NCI-H2171 treated with DMSO at 0.1 percent for 48 hours (cell line): Measurements from ENCODE around the gene LTB.

Source experiments
- DNase-seq: peaks from one replicate; lab custom pipeline; 2025; lab: John Stamatoyannopoulos, UW

Gene LTB, protein sequence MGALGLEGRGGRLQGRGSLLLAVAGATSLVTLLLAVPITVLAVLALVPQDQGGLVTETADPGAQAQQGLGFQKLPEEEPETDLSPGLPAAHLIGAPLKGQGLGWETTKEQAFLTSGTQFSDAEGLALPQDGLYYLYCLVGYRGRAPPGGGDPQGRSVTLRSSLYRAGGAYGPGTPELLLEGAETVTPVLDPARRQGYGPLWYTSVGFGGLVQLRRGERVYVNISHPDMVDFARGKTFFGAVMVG

DNA sequence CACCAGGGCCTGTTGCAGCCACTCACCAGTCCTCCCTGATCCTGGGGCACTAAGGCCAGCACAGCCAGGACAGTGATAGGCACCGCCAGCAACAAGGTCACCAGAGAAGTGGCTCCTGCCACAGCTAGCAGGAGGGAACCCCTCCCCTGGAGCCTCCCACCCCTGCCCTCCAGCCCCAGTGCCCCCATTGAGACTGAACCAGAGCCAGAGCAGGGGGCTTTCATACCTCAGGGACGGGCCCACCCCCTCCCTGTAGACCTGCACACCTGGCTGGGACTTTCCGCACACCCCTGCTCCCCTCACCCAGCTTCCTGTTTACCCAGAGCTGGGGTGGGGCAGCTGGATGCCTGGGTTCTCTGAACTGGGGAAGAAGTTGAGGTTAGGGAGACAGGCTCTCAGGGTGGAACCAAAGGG, at the start of gene LTB:
TSS of gene LTB (minus strand) at position 195 of the 414 bp plus-strand sequence. CDS start at position 188, 7 bp downstream.
- DNase-seq: no peak

DNA sequence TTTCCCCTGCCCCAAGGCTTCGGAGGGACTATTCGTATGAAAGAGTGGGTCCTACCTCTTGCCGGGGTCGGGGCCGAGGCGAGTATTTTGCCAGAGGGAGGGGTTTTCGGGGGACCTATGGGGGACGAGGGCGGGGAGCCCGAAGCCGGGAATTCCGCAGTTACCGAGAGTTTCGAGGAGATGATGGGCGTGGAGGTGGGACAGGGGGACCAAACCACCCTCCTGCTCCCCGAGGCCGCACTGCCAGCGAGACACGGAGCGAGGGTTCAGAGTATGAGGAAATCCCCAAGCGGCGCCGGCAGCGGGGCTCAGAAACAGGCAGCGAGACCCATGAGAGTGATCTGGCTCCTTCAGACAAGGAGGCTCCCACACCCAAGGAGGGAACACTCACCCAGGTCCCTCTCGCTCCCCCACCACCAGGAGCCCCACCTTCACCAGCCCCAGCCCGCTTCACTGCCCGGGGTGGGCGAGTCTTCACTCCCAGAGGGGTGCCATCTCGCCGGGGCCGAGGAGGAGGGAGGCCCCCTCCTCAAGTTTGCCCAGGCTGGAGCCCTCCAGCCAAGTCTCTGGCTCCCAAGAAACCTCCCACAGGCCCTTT, 49.6 kb upstream of the LTB start:
- no peak for DNase-seq

DNA sequence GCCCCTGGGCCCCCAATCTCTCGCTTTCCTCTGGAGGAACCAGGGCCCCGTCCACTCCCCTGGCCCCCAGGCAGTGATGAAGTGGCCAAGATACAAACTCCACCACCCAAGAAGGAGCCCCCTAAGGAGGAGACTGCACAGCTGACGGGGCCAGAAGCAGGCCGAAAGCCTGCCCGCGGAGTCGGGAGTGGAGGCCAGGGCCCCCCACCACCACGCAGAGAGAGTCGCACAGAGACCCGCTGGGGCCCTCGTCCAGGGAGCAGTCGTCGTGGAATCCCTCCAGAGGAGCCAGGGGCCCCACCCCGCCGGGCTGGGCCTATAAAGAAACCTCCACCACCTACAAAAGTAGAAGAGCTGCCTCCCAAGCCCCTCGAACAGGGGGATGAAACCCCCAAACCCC, 49.0 kb upstream of the LTB start:
- no peak for DNase-seq

DNA sequence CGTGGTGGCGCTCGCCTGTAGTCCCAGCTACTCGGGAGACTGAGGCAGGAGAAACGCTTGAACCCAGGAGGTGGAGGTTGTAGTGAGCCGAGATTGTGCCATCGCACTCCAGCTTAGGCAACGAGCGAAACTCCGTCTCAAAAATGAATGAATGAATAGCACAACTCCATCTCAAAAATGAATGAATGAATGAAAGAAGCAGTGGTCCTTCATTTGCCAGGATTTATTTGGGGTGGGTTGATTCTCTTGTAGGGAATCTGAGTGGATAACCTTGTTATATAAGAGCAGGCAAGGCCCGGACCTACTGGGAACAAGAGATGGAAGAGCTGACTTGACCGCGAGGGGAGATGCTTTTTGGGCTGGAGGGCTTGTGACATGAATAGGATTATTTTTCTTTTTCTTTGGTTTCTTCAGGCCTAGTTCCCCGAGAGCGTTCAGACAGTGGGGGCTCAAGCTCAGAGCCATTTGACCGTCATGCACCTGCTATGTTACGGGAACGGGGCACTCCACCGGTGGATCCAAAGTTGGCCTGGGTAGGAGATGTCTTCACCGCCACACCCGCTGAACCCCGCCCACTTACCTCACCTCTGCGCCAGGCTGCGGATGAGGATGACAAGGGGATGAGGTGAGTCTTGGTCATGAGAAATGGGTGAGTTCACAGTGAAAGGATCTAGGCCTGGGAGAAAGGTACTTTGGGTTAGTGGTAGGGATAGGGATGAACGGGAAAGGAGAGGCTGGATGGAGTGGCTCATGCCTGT, 48.1 kb upstream of the LTB start:
- no peak for DNase-seq

DNA sequence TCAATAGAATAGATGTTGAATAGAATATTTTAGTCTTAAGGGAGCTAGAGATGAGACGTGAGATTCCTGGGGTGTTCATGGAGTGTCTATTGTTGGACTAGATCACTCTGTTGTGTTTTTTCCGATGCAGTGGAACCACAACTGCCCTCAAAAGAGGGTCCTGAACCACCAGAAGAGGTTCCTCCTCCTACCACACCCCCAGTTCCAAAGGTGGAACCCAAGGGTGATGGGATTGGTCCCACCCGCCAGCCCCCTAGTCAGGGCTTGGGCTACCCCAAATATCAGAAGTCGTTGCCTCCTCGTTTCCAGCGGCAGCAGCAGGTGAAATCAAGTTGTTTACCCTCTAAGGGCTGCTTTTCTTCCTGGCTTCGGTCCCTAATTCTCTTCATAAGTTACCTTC, 46.8 kb upstream of the LTB start:
- no peak for DNase-seq

DNA sequence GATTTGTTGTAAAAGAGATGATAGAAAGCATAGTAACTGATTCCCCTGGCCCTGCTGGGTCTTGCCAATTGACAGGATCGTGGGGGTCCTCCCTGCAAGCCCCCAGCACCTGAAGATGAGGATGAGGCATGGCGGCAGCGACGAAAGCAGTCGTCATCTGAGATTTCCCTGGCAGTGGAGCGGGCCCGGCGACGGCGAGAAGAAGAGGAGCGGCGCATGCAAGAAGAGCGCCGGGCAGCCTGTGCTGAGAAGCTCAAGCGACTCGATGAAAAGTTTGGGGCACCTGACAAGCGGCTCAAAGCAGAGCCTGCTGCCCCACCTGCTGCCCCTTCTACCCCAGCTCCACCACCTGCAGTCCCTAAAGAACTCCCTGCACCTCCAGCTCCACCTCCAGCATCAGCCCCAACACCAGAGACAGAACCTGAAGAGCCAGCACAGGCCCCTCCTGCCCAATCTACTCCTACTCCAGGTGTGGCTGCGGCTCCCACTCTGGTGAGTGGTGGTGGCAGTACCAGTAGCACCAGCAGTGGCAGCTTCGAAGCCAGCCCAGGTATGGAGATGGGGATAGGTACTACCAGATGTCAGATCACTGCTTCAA, 45.6 kb upstream of the LTB start:
- DNase-seq: no peak

DNA sequence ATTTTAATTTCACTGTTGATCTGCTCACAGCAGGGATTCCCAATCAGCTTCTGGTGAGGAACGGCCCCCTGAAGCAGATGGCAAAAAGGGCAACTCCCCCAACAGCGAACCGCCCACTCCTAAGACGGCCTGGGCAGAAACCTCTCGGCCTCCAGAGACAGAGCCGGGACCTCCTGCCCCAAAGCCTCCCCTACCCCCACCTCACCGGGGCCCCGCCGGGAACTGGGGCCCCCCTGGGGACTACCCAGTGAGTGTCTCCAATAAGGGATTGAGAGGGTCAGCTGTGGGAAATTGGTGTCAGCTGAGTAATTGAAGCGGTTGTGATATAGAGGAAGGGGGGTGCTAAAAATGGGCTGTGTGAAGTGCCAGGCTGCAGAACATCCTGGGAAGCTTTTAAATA, 44.7 kb upstream of the LTB start:
- no peak for DNase-seq

DNA sequence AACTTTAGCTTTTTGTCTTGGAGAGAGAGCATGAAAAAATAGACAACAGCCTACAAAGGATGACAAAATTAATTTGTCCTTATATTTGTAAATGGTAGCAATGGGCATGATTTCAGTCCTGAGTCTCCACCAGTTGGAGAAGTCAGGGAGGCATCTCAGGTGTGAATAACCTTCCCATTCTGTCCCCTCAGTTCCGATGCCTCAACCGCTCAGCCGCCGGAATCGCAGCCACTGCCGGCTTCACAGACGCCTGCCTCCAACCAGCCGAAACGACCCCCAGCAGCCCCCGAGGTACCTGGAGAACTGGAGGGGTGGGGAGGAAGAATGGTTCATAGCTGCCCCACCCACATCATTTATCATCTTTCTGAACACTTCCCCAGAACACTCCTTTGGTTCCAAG, 41.8 kb upstream of the LTB start:
- no peak for DNase-seq

DNA sequence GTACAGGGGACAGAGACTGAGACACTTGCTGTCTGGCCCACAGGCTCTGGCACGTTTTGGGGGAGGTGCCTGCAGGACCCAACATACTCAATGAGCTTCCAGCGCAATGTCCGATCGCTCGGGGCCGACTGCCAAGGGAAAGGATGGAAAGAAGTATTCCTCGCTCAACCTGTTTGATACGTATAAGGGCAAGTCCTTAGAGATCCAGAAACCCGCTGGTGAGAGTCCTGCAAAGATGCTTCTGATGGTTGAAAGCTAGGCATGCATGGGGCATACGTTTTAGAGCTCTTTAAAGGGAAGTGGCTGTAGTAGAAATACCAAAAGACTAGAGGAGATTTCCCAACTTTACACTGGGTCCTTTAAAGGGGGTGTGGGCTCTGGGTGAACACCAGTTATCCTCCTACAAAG, 40.5 kb upstream of the LTB start:
- no peak for DNase-seq

DNA sequence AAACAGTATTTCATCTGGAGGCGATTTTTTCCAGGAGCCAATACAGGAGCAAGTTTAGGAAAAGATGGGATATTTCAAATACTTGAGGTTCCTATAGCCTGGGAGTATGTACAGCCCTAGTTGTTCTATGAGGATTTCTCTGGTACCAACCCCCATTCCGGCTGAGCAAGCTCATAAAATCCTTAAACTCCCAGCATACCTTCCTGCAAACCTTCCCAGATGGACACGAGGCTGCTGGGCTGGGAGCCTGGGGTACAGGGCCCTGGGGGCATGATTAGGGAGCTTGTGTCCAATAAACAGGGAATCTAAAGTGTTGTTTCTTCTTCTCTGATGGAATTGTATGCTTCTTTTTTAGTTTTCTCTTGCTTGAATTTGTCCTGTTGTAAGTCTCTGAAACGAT, 39.8 kb upstream of the LTB start:
- no peak for DNase-seq

DNA sequence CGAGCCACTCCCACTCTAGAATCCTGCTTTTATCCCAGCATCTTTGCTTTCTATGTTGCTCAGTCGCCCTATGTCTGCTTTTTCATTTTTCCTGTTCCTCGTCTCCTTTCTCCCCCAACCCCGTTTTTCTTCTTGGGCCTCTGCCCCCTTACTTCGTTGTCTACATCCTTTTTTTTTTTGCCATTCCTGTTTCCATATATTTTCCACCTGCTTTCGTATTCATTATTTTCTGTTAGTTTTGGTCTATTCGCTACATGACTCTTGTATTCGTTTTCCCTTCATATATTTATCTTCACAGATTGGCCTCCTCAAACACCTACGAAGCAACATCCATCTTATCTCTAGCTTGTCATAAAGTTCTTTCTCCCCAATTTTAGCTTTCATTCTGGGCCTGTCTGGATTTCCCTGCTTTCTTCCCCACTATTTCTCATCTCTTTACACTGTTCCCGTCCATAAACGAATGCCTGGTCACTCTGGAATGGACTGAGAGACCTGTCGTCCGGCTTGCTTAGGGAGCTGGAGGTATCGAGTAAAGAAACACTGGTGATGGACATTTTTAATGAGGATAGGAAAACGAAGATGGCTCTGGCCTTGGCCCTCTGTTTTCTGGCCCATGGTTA, 39.2 kb upstream of the LTB start:
- DNase-seq: no peak

DNA sequence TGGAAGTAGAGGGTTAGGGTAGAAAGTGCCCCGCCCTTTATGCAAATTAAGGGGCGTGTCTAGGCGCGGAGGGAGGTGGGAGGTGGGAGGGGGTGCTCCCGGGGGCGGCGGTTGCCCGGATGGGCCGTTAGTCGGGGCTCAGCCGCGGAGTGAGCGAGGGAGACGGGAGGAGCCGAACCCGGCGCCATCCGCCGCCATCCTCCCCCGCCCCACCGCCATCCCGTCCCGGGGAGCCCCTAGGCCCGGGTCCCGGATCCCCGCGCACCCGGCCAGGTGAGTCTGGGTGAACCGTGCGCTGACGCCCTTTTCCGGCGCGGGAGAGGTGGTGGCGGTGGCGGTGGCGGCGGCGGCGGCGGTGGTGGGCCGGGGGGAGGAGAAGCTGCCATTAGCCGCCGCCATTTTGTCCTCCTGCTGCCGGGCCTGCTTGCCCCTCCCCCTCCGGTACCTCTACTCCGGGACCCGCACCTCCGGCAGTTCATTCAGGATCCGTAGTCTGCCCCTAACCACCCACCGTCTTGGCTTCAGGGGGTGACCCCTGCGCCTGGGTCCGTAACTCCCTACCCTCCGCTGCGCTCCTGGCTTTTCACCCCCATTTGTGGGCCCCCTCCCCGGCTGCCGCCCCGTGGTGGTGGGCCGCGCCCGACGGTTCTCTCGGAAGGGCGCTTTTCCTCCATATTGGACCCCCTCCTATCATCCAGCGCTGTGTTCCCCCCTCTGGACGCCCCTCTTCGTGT, 38.5 kb upstream of the LTB start, which contains the start of gene PRRC2A:
TSS of gene PRRC2A (plus strand) at position 130 of the 734 bp plus-strand sequence. CDS start 2,075 bp downstream, outside the sequence.
- DNase-seq: peak; percentile 86

DNA sequence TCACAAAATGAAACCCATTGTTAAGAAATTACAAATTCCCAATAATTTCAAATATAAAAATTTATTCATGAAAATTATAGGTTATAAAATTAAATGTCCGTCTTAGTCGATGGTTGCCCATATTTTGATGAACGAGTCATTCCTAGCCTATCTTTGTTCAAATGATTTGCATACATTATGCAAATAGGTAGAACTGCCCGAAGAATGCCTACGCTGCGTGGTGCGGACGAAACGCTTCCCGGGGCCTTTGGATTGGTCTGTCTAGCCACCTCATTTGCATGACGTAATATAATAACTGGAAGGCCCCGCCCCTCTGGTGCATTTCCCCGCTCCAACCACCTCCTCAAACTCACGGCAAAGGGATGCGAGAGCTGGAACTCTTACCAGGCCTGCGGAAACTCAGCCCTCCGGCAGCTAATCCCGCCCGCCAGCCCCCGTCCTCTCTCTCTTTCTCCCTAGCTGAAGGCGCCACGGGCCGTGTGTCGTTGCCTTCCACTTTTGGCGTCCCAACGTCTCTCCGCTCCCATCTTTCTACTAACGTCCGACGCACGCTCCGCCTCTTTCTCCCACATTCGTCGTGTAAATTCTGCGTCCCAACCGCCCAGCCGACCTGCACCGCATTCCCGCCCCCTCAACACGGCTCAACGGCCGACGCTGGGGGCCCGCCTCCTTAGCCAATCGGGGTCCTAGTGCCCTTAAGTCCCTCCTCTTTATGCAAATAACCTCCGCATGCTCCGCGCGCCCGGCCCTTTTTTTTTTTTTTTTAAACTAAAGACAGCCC, 37.8 kb upstream of the LTB start:
- DNase-seq: peak; percentile 99

DNA sequence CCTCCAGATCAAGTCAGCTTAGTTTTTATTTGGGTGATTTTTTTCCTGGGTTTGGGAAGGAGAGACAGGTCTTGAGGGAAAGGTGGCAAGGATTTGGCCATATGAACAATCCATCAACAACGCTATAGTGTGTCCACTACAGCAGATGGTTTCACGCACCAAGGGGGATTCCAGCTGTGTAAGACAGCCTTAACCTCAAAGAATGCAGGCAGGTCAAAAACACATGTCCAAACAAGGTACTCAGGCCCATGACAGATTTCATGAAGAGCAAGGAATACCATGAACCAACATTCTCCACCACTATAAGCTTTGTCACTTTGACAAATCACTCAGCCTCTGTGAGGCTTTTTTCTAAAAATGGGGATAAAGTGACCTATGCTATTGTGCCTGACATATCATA, 34.8 kb upstream of the LTB start:
- DNase-seq: no peak

DNA sequence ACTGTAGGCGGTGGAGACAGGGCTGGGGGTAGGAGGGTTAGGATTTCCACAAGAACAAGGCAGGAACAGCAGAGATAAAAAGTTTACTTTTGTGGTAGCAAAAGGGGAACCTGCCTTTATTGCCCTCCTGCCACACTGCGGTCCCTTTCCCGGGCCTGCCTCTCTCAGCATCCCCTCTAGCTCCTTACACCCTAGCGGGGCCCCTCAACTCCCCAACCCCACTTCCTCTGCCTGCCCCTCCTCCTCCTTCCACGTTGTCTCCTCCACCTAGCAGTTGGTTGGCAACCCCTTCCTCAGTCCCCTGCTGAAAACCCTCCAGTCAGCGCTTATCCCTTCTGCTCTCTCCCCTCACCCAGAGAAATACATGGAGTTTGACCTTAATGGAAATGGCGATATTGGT, 33.5 kb upstream of the LTB start:
- no peak for DNase-seq

DNA sequence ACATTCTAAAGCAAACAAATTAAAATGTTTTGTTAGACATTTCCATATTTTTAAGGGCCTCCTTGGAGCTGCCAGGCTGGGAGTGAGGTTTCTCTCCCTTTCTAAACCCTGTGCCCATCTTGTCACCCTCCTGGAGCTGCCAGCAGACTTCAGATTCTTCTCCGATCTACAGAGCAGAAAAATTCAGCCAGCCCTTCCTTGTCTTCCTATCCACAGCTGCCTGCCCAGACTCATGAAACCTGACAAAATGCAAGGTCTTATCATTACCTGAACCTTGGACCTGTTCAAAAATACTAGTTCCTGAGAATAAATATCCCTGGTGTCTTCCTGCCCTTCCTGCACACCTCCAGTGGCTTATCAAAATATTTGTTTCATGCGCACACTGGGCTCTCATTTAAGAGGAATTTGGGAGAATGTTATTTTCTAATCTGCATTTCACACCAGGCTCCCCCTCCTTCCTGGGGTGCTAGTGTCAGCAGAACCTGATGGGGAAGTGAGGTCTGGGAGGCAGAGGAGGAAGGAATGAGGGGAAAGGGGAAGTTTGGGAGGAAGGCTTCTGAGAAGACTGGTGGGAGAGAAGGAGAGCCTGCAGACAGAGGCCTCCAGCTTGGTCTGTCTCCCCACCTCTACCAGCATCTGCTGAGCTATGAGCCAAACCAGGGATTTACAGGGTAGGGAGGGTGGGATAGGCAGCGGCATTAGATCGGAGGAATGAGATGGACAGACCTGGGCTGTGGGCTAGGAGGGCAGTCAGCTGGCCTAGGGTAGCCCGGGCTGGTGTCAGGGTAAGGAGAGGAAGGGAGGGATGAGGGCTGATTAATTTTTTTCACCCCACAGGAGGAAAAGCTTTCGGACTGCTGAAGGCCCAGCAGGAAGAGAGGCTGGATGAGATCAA, 32.7 kb upstream of the LTB start, which contains the start of gene AIF1:
TSS of gene AIF1 (plus strand) at position 551 of the 895 bp plus-strand sequence. CDS start at position 647, 96 bp downstream.
- no peak for DNase-seq

DNA sequence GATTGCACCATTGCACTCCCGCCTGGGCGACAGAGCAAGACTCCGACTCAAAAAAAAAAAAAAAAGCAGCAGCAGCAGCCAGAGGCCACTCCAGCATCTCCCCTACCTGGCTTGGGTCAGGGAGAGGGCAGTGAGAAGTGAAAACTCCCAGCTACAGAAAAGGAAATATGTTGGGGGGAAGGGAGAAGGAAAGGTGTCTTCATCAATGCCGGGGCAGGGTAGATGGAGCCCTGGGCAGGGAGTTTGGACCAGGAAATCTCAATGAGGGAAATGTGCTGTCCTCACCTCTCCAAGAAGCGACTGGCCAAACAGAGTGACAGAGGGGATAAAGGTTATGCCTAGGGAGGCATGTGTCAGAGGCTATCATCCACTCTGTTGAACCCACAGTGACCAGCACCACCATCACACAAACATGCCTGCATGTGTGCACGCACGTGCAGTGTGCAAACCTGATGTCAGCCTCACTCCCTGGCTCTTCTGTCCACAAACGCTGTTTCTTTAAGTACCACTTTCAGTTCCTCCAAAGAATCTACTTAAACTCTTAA, 31.9 kb upstream of the LTB start:
- DNase-seq: no peak

DNA sequence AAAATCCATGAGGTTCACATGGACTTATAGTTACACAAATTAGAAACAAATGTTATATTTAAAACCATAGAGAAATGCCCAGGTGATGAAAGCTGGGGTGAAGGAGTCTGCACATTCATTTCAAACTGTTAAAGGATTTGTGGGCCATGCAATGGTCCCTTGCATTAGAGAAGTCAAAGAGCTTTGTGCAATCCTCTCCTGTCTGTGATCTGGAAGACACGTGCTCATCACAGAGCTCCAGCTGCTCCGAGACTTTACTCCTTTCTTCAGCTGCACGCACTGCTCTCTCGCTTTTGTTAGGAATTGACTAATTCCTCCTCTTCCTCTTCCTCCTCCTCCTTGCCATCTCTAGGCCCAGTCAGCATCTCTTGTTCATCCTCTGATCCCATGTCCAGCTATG, 28.7 kb upstream of the LTB start:
- DNase-seq: no peak
